Measurements from ENCODE around the gene SIL1.

GRCh38 chr5:139188558-139189270 lies 9.5 kb downstream of the SIL1 start:
- TF ChIP-seq, protein P1, sequence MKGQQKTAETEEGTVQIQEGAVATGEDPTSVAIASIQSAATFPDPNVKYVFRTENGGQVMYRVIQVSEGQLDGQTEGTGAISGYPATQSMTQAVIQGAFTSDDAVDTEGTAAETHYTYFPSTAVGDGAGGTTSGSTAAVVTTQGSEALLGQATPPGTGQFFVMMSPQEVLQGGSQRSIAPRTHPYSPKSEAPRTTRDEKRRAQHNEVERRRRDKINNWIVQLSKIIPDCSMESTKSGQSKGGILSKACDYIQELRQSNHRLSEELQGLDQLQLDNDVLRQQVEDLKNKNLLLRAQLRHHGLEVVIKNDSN (CRISPR knock-in tag; IDR thresholded peaks at IDR 0.05), result no peak
- TF ChIP-seq, protein P2, sequence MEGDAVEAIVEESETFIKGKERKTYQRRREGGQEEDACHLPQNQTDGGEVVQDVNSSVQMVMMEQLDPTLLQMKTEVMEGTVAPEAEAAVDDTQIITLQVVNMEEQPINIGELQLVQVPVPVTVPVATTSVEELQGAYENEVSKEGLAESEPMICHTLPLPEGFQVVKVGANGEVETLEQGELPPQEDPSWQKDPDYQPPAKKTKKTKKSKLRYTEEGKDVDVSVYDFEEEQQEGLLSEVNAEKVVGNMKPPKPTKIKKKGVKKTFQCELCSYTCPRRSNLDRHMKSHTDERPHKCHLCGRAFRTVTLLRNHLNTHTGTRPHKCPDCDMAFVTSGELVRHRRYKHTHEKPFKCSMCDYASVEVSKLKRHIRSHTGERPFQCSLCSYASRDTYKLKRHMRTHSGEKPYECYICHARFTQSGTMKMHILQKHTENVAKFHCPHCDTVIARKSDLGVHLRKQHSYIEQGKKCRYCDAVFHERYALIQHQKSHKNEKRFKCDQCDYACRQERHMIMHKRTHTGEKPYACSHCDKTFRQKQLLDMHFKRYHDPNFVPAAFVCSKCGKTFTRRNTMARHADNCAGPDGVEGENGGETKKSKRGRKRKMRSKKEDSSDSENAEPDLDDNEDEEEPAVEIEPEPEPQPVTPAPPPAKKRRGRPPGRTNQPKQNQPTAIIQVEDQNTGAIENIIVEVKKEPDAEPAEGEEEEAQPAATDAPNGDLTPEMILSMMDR (IDR thresholded peaks at IDR 0.05), result no peak
- TF ChIP-seq ZNF423 (CRISPR knock-in tag; IDR thresholded peaks at IDR 0.05), result no peak
- no peak for TF ChIP-seq NR2C2 (CRISPR knock-in tag; IDR thresholded peaks at IDR 0.05)
- TF ChIP-seq ATF2 (CRISPR knock-in tag; IDR thresholded peaks at IDR 0.05; ENCODE audit: borderline replicate concordance, low read depth), result no peak
- no peak for TF ChIP-seq NFE2L1 (CRISPR knock-in tag; IDR thresholded peaks at IDR 0.05)
- no peak for TF ChIP-seq GTF2I (CRISPR knock-in tag; conservative IDR thresholded peaks at IDR 0.05)
- TF ChIP-seq EMX1 (CRISPR knock-in tag; IDR thresholded peaks at IDR 0.05), result no peak
- TF ChIP-seq ELF4 (CRISPR knock-in tag; IDR thresholded peaks at IDR 0.05; ENCODE audit: low read depth), result no peak
- TF ChIP-seq MLX (CRISPR knock-in tag; IDR thresholded peaks at IDR 0.05), result no peak
- TF ChIP-seq MAX (CRISPR knock-in tag; IDR thresholded peaks at IDR 0.05), result no peak
- no peak for TF ChIP-seq RORB (CRISPR knock-in tag; IDR thresholded peaks at IDR 0.05)
- TF ChIP-seq ATF1 (CRISPR knock-in tag; IDR thresholded peaks at IDR 0.05), result no peak
- TF ChIP-seq SMAD3 (CRISPR knock-in tag; IDR thresholded peaks at IDR 0.05; ENCODE audit: borderline replicate concordance), result no peak

Measured in WTC11 (cell line).